ENCODE data around the gene NUDC. TPM values are rescaled to one million over a fixed set of nuclear protein-coding genes. Genes with fewer than 3 reads are reported as not detected.

The NUDC gene
- total and polyA plus RNA-seq, 9 of the 15 experiments (the other 6 are each of a cell fraction or from before 2014, with no cell fraction given): 9.8 to 234 (median 149) TPM

DNA sequence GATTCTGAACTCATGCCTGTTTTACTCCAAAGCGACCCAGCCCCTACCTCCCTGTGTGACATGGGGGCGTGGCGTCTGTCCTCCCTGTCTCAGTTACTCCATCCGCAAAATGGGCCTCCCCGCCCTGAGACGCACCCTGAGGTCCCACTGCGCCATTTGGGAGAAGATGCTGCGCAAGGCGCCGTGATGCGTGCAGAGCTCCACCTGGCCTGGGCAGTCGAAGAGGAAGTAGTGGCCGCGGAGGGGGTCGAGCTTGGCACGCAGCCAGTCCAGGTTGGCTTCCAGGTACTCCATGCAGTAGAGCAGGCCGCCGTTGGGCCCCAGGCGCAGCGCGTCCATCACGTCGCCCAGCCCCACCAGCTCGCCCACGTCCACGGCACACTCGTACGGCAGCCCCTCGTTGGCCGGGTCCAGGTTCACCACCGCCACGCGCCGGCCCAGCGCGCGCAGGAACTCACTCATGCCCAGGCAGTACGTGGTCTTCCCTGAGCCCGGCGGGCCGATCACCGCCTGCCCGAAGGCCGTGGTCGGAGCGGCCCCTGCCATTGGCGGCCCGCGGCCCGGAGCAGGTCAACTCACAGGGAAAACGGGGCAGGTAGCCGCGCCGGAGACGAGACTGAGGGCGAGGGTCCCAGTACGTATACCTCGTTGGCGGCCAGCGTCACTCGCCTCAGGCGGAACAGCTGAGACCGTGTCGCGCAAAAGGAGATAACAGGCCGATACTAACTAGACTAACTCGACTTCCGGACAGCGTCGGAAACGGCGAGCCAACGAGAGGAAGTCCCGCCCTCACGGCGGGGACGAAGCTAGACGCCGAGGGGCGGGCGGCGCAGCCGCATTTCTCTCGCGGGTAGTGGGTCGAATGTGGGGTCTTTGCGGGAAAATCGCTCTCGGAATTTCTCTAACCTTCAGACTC, 31.7 kb upstream of the NUDC start, which contains the start of gene GPN2 (continued):
- TF ChIP-seq SPI1 (IDR thresholded peaks at IDR 0.05; ENCODE audit: borderline replicate concordance, low read depth, low read length) (peak; percentile 93), ATF6 (CRISPR knock-in tag; IDR thresholded peaks at IDR 0.05) (no peak), ELF1 (tag; IDR thresholded peaks at IDR 0.05) (peak; percentile 63; the same call in 1 of the 2 replicates), SREBF2 (CRISPR knock-in tag; IDR thresholded peaks at IDR 0.05) (no peak), NFE2 (IDR thresholded peaks at IDR 0.05; ENCODE audit: low read depth) (no peak), ZNF184 (CRISPR knock-in tag; IDR thresholded peaks at IDR 0.05) (no peak)
- TF ChIP-seq, protein P1, sequence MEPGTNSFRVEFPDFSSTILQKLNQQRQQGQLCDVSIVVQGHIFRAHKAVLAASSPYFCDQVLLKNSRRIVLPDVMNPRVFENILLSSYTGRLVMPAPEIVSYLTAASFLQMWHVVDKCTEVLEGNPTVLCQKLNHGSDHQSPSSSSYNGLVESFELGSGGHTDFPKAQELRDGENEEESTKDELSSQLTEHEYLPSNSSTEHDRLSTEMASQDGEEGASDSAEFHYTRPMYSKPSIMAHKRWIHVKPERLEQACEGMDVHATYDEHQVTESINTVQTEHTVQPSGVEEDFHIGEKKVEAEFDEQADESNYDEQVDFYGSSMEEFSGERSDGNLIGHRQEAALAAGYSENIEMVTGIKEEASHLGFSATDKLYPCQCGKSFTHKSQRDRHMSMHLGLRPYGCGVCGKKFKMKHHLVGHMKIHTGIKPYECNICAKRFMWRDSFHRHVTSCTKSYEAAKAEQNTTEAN (CRISPR knock-in tag; IDR thresholded peaks at IDR 0.05): peak; percentile 84; the same call in 1 of the 2 replicates
- TF ChIP-seq, protein P2, sequence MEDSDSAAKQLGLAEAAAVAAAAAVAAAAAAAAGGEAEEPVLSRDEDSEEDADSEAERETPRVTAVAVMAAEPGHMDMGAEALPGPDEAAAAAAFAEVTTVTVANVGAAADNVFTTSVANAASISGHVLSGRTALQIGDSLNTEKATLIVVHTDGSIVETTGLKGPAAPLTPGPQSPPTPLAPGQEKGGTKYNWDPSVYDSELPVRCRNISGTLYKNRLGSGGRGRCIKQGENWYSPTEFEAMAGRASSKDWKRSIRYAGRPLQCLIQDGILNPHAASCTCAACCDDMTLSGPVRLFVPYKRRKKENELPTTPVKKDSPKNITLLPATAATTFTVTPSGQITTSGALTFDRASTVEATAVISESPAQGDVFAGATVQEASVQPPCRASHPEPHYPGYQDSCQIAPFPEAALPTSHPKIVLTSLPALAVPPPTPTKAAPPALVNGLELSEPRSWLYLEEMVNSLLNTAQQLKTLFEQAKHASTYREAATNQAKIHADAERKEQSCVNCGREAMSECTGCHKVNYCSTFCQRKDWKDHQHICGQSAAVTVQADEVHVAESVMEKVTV (CRISPR knock-in tag; IDR thresholded peaks at IDR 0.05): no peak
